GM23338 (cell line): ENCODE results near the gene SPATA13. TPM values are rescaled to one million over a fixed set of nuclear protein-coding genes. Genes with fewer than 3 reads are reported as not detected.

Experiments used
- ATAC-seq: fragments of 200-7000 bp; cut with Tn5 transposase; 3 replicates; pipeline ENCODE4 v1.9.1; 2020
- DNase-seq: peaks from one replicate; pipeline ENCODE4 v3.0.0-alpha.2; 2015; ENCODE audit warnings: low spot score
- H2AFZ ChIP-seq: fragments of 200-600 bp; sonication (generic); 2 replicates; pipeline ENCODE4 v1.8.0; 2016; ENCODE audit warnings: antibody characterized with exemption, mild to moderate bottlenecking, moderate library complexity
- H3F3A ChIP-seq: fragments of 200-600 bp; sonication (generic); replicated peaks from 2 replicates; pipeline ENCODE4 v1.8.0; 2017; ENCODE audit warnings: antibody characterized with exemption, mixed run types, low read depth
- H3K27ac ChIP-seq: fragments of 200-600 bp; sonication (generic); 2 replicates; pipeline ENCODE4 v1.6.1; 2016; ENCODE audit warnings: low read depth
- H3K27me3 ChIP-seq: fragments of 200-600 bp; sonication (generic); 2 replicates; pipeline ENCODE4 v1.8.0; 2016; ENCODE audit warnings: mild to moderate bottlenecking, mixed run types, moderate library complexity; ENCODE audit not compliant: insufficient read depth
- H3K36me3 ChIP-seq: fragments of 200-600 bp; sonication (generic); 2 replicates; pipeline ENCODE4 v1.8.0; 2016; ENCODE audit warnings: mild to moderate bottlenecking; ENCODE audit not compliant: insufficient read depth
- H3K4me1 ChIP-seq: fragments of 200-600 bp; sonication (generic); 2 replicates; pipeline ENCODE4 v1.8.0; 2016; ENCODE audit warnings: mild to moderate bottlenecking, moderate library complexity; ENCODE audit not compliant: insufficient read depth
- H3K4me2 ChIP-seq: fragments of 200-600 bp; sonication (generic); 2 replicates; pipeline ENCODE4 v1.7.1; 2017; ENCODE audit warnings: mixed run types
- H3K4me3 ChIP-seq: fragments of 200-600 bp; sonication (generic); 2 replicates; pipeline ENCODE4 v1.6.1; 2016; ENCODE audit warnings: mixed run types
- H3K79me2 ChIP-seq: fragments of 200-600 bp; sonication (generic); replicated peaks from 2 replicates; pipeline ENCODE4 v1.8.0; 2017; ENCODE audit warnings: mild to moderate bottlenecking; ENCODE audit not compliant: insufficient read depth
- H3K9me2 ChIP-seq: fragments of 200-600 bp; sonication (generic); 2 replicates; pipeline ENCODE4 v1.8.0; 2017; ENCODE audit not compliant: insufficient read depth
- H4K20me1 ChIP-seq: fragments of 200-600 bp; sonication (generic); replicated peaks from 2 replicates; pipeline ENCODE4 v1.8.0; 2017; ENCODE audit warnings: mild to moderate bottlenecking; ENCODE audit not compliant: insufficient read depth
- H3K27ac Mint-ChIP-seq: 2 replicates; pipeline ENCODE4 v1.8.0; 2020; ENCODE audit warnings: inconsistent platforms, mild to moderate bottlenecking, moderate library complexity, mixed read lengths
- H3K27me3 Mint-ChIP-seq: 3 replicates; pipeline ENCODE4 v1.8.0; 2022; ENCODE audit warnings: low read depth, mild to moderate bottlenecking, moderate library complexity, mixed read lengths, inconsistent platforms; ENCODE audit not compliant: insufficient read depth, poor library complexity
- H3K36me3 Mint-ChIP-seq: 3 replicates; pipeline ENCODE4 v1.8.0; 2021; ENCODE audit warnings: low read depth, mild to moderate bottlenecking, inconsistent platforms, moderate library complexity, mixed read lengths
- H3K4me1 Mint-ChIP-seq: 3 replicates; pipeline ENCODE4 v1.8.0; 2020; ENCODE audit warnings: mild to moderate bottlenecking, inconsistent platforms, mixed read lengths
- H3K4me3 Mint-ChIP-seq: 3 replicates; pipeline ENCODE4 v1.8.0; 2021; ENCODE audit warnings: moderate library complexity, mild to moderate bottlenecking, inconsistent platforms, mixed read lengths
- H3K9me3 Mint-ChIP-seq: 3 replicates; pipeline ENCODE4 v1.8.0; 2020; ENCODE audit warnings: moderate library complexity, mild to moderate bottlenecking, inconsistent platforms, mixed read lengths
- CREB1 ChIP-seq: fragments of 250-450 bp; sonication (Bioruptor Pico); IDR thresholded peaks from 2 replicates; pipeline ENCODE4 v1.5.0; 2020; ENCODE audit warnings: low read depth, mild to moderate bottlenecking, moderate library complexity
- CTCF ChIP-seq, 2 experiments: fragments of 200-600 bp in 1 of 2; sonication (generic) in 1 of 2; conservative IDR thresholded peaks; 2 replicates each; pipeline versions ENCODE4 v1.5.1 to v1.6.1; 2016 to 2017; ENCODE audit warnings: antibody characterized with exemption in 2 of 2, low read depth in 2 of 2, mild to moderate bottlenecking in 2 of 2, moderate library complexity in 1 of 2
- ETS1 ChIP-seq: IDR thresholded peaks from 2 replicates; pipeline ENCODE4 v1.6.1; 2016; ENCODE audit warnings: antibody characterized with exemption
- EZH2 ChIP-seq: fragments of 200-600 bp; sonication (generic); IDR thresholded peaks from one replicate; pipeline ENCODE4 v1.8.0; 2017; ENCODE audit warnings: antibody characterized with exemption, mild to moderate bottlenecking, low read depth; ENCODE audit not compliant: unreplicated experiment
- EZH2phosphoT487 ChIP-seq: fragments of 200-600 bp; sonication (generic); IDR thresholded peaks from one replicate; pipeline ENCODE4 v1.8.1; 2018; ENCODE audit warnings: antibody characterized with exemption; ENCODE audit not compliant: unreplicated experiment
- JUNB ChIP-seq: IDR thresholded peaks from one replicate; pipeline ENCODE4 v1.6.1; 2016; ENCODE audit warnings: antibody characterized with exemption; ENCODE audit not compliant: unreplicated experiment
- NANOG ChIP-seq: IDR thresholded peaks from 2 replicates; pipeline ENCODE4 v1.6.1; 2016; ENCODE audit warnings: antibody characterized with exemption, borderline replicate concordance
- POLR2AphosphoS5 ChIP-seq: IDR thresholded peaks from 2 replicates; pipeline ENCODE4 v1.6.1; 2016; ENCODE audit warnings: antibody characterized with exemption, low read depth
- REST ChIP-seq: IDR thresholded peaks from one replicate; pipeline ENCODE4 v1.6.1; 2018; ENCODE audit warnings: antibody characterized with exemption; ENCODE audit not compliant: unreplicated experiment
- STAT1 ChIP-seq: IDR thresholded peaks from one replicate; pipeline ENCODE4 v1.6.1; 2016; ENCODE audit warnings: antibody characterized with exemption; ENCODE audit not compliant: unreplicated experiment
- ZNF114 ChIP-seq: fragments of 250-450 bp; sonication (Bioruptor Pico); IDR thresholded peaks from 2 replicates; pipeline ENCODE4 v1.5.0; 2020; ENCODE audit warnings: mild to moderate bottlenecking, moderate library complexity
- ZNF331 ChIP-seq: fragments of 250-450 bp; sonication (Bioruptor Pico); IDR thresholded peaks from 2 replicates; pipeline ENCODE4 v1.5.0; 2020; ENCODE audit warnings: low read depth, mild to moderate bottlenecking, moderate library complexity
- ZNF462 ChIP-seq: fragments of 250-450 bp; sonication (Bioruptor Pico); IDR thresholded peaks from 2 replicates; pipeline ENCODE4 v1.5.0; 2020; ENCODE audit warnings: mild to moderate bottlenecking, moderate library complexity
- polyA plus RNA-seq: library from polyadenylated mRNA; unstranded; fragments of >200 nt; fragmentation: Nextera tagmentation; extraction: Ambion mirVana; gene quantifications from 2 replicates; pipeline ENCODE4 v1.2.1, GENCODE V29; 2016
- total RNA-seq: library from RNA; depleted of rRNA; stranded (reverse); fragments of >200 nt; shearing (Covaris generic); gene quantifications from 2 replicates; pipeline ENCODE4 v1.2.3, GENCODE V29; 2014

The SPATA13 gene
- total and polyA plus RNA-seq, 2 experiments from 2014 or later, result 11.9 to 45.7 TPM

GRCh38 chr13:24272452-24273161, 112.1 kb downstream of the SPATA13 start:
- Histone ChIP-seq H3K4me1 (0 out of 2 replicates have a peak, but pooled peaks cover 5% of the 10 kb centered on the region), H3K4me3 (no peak overlapping the region), H3K4me2 (no peak overlapping the region), H3K36me3 (no peaks in the 10 kb centered on the region), H3F3A (no peaks in the 10 kb centered on the region), H3K79me2 (peaks cover 37% of the 10 kb centered on the region), H3K27me3 (no peaks in the 10 kb centered on the region), H2AFZ (no peak overlapping the region), H3K9me2 (no peaks in the 10 kb centered on the region), H3K27ac (no peak overlapping the region), H4K20me1 (peaks cover 11% of the 10 kb centered on the region; the same call in 1 of the 2 replicates)
- Mint-ChIP-seq H3K4me1 (peaks cover 15% of the 10 kb centered on the region), H3K4me3 (no peak overlapping the region), H3K9me3 (no peaks in the 10 kb centered on the region), H3K27ac (no peak overlapping the region), H3K36me3 (no peaks in the 10 kb centered on the region), H3K27me3 (peaks cover 4% of the 10 kb centered on the region)
- no peak for TF ChIP-seq STAT1
- no peak for TF ChIP-seq EZH2
- no peak for TF ChIP-seq ZNF114
- no peak for TF ChIP-seq CREB1 (CRISPR knock-in tag)
- TF ChIP-seq ZNF462, result no peak
- TF ChIP-seq ZNF331 (CRISPR knock-in tag), result no peak
- no peak for TF ChIP-seq EZH2phosphoT487
- TF ChIP-seq JUNB, result no peak
- no peak for TF ChIP-seq NANOG
- no peak for TF ChIP-seq POLR2AphosphoS5
- no peak for TF ChIP-seq CTCF (conservative IDR thresholded peaks at IDR 0.05; ENCODE audit: low read depth in 2 of 2)
- TF ChIP-seq ETS1, result no peak
- TF ChIP-seq REST, result no peak
- DNase-seq, result no peak
- ATAC-seq, result no peak; the same call in 2 of the 3 replicates
